HG02943 (cell line): Measurements from ENCODE around the gene TMEM161A.
"Not testable (repeated sequence)": the region's sequence is repeated elsewhere in the genome, so short reads cannot be mapped to it uniquely, and the experiment has no call there.

Experiments used
- ATAC-seq: cut with Tn5 transposase; IDR thresholded peaks from one replicate; pipeline ENCODE4 v1.9.1; 2021; ENCODE audit warnings: mild to moderate bottlenecking, low read depth, moderate library complexity; ENCODE audit not compliant: unreplicated experiment

The TMEM161A gene

GRCh38 chr19:19155495-19156219 is 17.4 kb upstream of the TMEM161A start:
- ATAC-seq: no peak

GRCh38 chr19:19154768-19155494 is 16.7 kb upstream of the TMEM161A start:
- ATAC-seq: no peak

GRCh38 chr19:19152668-19153384 is 14.5 kb upstream of the TMEM161A start:
- ATAC-seq: no peak

- ATAC-seq: no peak
Observed at GRCh38 chr19:19151418-19151817, 13.1 kb upstream of the TMEM161A start.

GRCh38 chr19:19149435-19149834 is 11.2 kb upstream of the TMEM161A start:
- no peak for ATAC-seq

- not testable (repeated sequence) for ATAC-seq
Observed at GRCh38 chr19:19148504-19148903, 10.2 kb upstream of the TMEM161A start.

GRCh38 chr19:19147344-19147743 is 9.1 kb upstream of the TMEM161A start:
- no peak for ATAC-seq

- no peak for ATAC-seq
Observed at GRCh38 chr19:19146865-19147264, 8.6 kb upstream of the TMEM161A start.

- no peak for ATAC-seq
Observed at GRCh38 chr19:19145684-19146608, 7.7 kb upstream of the TMEM161A start.

- ATAC-seq: no peak
Observed at GRCh38 chr19:19145281-19145680, 7.0 kb upstream of the TMEM161A start.

GRCh38 chr19:19142347-19142746 is 4.1 kb upstream of the TMEM161A start:
- ATAC-seq: no peak

- no peak for ATAC-seq
Observed at GRCh38 chr19:19140476-19140875, 2.2 kb upstream of the TMEM161A start.

- no peak for ATAC-seq
Observed at GRCh38 chr19:19139876-19140229, 1.6 kb upstream of the TMEM161A start.

GRCh38 chr19:19137556-19138108 is 646 bp downstream of the TMEM161A start:
- no peak for ATAC-seq

- ATAC-seq: not testable (repeated sequence)
Observed at GRCh38 chr19:19135713-19136112, 2.6 kb downstream of the TMEM161A start.

- ATAC-seq: no peak
Observed at GRCh38 chr19:19134687-19135158, 3.6 kb downstream of the TMEM161A start.

- ATAC-seq: no peak
Observed at GRCh38 chr19:19133985-19134384, 4.3 kb downstream of the TMEM161A start.

GRCh38 chr19:19132912-19133311 is 5.4 kb downstream of the TMEM161A start:
- ATAC-seq: no peak

GRCh38 chr19:19131989-19132388 is 6.3 kb downstream of the TMEM161A start:
- no peak for ATAC-seq

GRCh38 chr19:19126102-19126501 is 12.2 kb downstream of the TMEM161A start:
- ATAC-seq: no peak
